ENCODE data around the gene FAM169A.
"Not testable (repeated sequence)": the region's sequence is repeated elsewhere in the genome, so short reads cannot be mapped to it uniquely, and the experiment has no call there.

FAM169A gene

DNA sequence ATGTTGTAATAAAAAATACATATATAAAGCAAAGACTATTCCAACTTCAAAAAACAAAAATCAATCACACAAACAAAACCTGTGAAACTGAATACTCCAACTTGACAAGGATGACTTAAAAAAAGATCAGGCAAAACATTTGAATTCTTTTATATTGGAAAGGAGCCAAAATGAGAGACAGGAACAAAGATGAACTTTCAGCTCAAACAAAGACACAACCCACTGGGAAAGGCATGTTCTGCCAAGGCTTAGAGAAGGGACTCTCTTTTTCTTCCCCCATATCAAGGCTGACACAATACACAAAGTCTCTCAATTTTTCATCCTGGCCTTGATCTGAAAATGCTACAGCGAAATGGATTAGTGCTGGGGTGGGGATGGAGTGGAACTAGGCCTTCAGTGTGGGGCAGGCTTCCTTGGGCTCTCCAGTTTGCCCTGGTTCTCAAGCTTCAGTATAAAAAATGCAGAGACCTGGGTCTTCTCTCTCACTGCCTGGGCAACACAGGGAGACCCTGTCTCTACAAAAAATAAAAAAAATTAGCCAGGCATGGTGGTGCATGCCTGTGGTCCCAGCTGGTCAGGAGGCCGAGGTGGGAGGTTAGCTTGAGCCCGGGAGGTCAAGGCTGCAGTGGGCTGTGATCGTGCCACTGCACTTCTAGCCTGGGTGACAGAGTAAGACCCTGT, 11.6 kb upstream of the FAM169A start:
- H3K4me3 Mint-ChIP-seq = no peak overlapping the region
- H3K27ac Mint-ChIP-seq = no peak overlapping the region
- no peaks in the 10 kb centered on the region for H3K36me3 Mint-ChIP-seq
- peaks cover 3% of the 10 kb centered on the region for H3K27me3 Mint-ChIP-seq
- no peaks in the 10 kb centered on the region for H3K9me3 Mint-ChIP-seq
- H3K4me1 Mint-ChIP-seq = no peaks in the 10 kb centered on the region

GRCh38 chr5:74875994-74876791, 10.0 kb upstream of the FAM169A start:
- Mint-ChIP-seq H3K9me3 (no peaks in the 10 kb centered on the region), H3K4me1 (no peaks in the 10 kb centered on the region), H3K4me3 (no peak overlapping the region), H3K27ac (no peak overlapping the region), H3K36me3 (no peaks in the 10 kb centered on the region), H3K27me3 (peaks cover 3% of the 10 kb centered on the region)

DNA sequence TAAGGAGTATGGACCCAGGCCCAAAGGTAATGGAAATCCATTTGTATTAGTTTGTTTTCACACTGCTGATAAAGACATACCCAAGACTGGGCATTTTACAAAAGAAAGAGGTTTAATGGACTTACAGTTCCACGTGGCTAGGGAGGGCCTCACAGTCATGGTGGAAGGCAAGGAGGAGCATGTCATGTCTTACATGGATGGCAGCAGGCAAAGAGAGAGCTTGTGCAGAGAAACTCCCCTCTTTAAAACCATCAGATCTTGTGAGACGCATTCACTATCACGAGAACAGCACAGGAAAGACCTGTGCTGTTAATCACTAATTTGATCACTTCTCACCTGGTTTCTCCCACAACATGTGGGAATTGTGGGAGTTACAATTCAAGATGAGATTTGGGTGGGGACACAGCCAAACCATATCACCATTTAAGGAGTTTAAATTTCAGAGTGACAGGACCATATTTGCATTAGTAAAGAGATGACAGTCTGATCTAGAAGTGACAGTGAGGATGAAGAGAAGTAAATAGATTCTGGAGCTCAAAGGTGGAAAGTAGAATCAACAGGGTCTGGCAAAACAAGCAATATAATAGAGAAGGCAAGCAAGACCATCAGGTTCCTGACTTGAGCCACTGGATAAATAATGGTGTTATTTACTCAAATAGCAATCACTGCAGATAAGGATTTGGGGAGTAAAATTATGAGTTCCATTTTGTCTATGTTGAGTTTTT, 7.5 kb upstream of the FAM169A start:
- Mint-ChIP-seq H3K27me3 (peaks cover 3% of the 10 kb centered on the region), H3K4me3 (no peak overlapping the region), H3K4me1 (no peaks in the 10 kb centered on the region), H3K36me3 (no peaks in the 10 kb centered on the region), H3K27ac (no peak overlapping the region), H3K9me3 (no peaks in the 10 kb centered on the region)

DNA sequence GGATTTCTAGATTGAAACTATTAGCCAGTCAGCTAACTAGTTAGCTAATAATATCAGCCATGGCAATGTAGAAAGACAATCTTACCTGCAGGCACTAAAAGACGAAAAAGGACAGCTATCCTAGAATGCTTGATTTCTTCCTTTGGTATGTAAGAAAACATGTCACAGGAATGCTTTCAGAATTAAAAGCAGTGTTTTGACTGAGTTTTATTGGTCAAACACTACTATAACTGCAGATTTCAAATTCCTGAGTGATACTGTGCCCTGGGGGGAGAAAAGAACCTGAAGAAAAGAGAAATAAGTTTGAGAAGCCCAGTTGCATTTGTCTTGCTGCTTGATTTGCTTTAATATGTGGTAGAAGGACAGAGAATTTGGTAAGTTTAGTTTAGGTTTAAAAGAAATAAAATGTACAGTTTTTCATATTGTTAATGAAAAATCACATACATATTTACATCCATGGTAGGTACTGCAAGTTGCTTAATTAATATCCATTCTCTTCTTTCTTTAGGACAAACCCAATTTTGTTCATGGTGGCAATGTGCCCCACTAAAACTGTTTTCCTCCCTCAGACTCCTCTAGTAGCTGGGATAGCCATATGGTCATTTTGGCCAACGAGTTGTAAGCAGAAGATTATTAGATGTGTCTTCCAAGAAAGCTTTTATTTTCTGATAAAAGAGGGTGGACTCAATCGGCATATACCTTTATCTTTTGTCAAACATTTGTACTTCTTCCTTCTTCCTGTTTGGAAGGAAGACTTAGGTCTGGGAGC, 4.3 kb upstream of the FAM169A start:
- Mint-ChIP-seq H3K27me3 (peaks cover 3% of the 10 kb centered on the region), H3K4me1 (peaks cover 1% of the 10 kb centered on the region)

GRCh38 chr5:74869414-74869813, 3.2 kb upstream of the FAM169A start:
- not testable (repeated sequence) for H3K4me3 Mint-ChIP-seq, H3K9me3 Mint-ChIP-seq, H3K27ac Mint-ChIP-seq, H3K36me3 Mint-ChIP-seq, H3K27me3 Mint-ChIP-seq
- H3K4me1 Mint-ChIP-seq = peaks cover 12% of the 10 kb centered on the region

More for the DNA sequence above, 4.3 kb upstream of the FAM169A start:
- no peak overlapping the region for H3K4me3 Mint-ChIP-seq
- no peak overlapping the region for H3K27ac Mint-ChIP-seq
- H3K9me3 Mint-ChIP-seq = no peaks in the 10 kb centered on the region
- H3K36me3 Mint-ChIP-seq = no peaks in the 10 kb centered on the region

GRCh38 chr5:74866596-74867162, 492 bp upstream of the FAM169A start:
- Mint-ChIP-seq H3K36me3 (no peaks in the 10 kb centered on the region), H3K27ac (peak overlapping the region; percentile 90), H3K4me1 (peaks cover 37% of the 10 kb centered on the region)

GRCh38 chr5:74865256-74865803, 857 bp downstream of the FAM169A start:
- Mint-ChIP-seq H3K4me1 (peaks cover 51% of the 10 kb centered on the region), H3K36me3 (no peaks in the 10 kb centered on the region), H3K9me3 (no peaks in the 10 kb centered on the region), H3K27me3 (no peaks in the 10 kb centered on the region), H3K27ac (peak overlapping the region; percentile 98), H3K4me3 (peak overlapping the region; percentile 90)

More at GRCh38 chr5:74866596-74867162, 492 bp upstream of the FAM169A start:
- H3K27me3 Mint-ChIP-seq = no peaks in the 10 kb centered on the region
- no peaks in the 10 kb centered on the region for H3K9me3 Mint-ChIP-seq
- H3K4me3 Mint-ChIP-seq = peak overlapping the region; percentile 90

DNA sequence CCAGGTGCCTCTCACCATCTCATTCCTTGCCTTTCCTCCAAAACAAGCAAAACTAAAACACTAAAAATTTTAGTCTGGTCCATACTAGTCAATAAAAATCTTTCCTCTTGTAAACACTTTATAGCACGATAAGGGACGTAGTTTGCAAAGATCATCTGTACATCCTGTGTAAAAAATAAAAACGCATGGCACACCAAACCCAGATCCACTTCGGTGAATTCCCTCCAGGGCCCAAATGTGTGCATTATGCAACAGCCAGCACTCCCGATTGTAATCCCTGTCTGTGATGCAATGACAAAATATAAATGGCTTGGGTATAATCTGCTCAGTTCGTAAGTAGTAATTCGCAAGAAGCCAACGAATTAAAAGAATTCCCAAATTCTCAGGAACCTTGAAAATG, 1.4 kb downstream of the FAM169A start:
- Mint-ChIP-seq H3K4me3 (peak overlapping the region; percentile 90), H3K27me3 (no peaks in the 10 kb centered on the region), H3K4me1 (peaks cover 55% of the 10 kb centered on the region), H3K9me3 (no peaks in the 10 kb centered on the region), H3K27ac (peak overlapping the region; percentile 98), H3K36me3 (no peaks in the 10 kb centered on the region)

DNA sequence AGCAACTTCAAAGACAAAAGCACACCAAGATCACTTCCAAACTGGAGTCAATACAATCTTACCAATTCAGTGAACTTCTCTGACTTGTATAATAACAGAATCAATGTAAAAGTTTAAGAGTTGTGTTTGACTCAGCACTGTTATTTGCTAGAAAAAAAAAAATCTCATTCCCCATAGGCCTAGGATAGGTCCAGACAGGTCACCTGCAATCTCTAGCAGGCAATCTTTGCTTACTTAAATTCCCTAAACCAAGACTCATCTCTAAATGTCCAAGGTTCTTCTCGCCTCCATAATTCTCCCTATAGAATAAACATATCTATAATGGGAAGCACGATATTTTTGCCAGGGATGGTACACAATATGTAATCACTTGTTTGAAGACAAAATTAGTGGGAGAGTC, 2.5 kb downstream of the FAM169A start:
- no peaks in the 10 kb centered on the region for H3K9me3 Mint-ChIP-seq
- no peaks in the 10 kb centered on the region for H3K27me3 Mint-ChIP-seq
- peak overlapping the region; percentile 2 for H3K4me3 Mint-ChIP-seq
- H3K36me3 Mint-ChIP-seq = no peaks in the 10 kb centered on the region
- H3K27ac Mint-ChIP-seq = no peak overlapping the region
- H3K4me1 Mint-ChIP-seq = peaks cover 58% of the 10 kb centered on the region

DNA sequence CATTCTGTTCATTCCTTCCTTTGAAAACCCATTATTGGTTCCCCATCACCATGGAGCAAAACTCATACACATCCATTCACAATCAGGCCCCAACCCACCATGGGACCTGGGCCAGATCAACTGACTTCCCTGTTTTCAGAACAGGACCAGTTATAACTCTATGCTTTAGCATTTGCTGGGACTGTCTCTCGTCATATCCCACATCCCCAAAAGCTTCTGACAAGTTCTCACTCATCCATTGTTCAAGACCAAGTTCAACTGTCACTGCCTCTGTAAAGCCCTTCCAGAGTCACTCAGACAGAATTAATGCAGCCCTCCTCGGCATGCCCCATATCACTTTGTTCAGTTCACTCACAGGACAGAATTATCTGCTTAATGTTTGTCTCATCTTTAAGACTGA, 4.0 kb downstream of the FAM169A start:
- Mint-ChIP-seq H3K9me3 (no peaks in the 10 kb centered on the region), H3K4me1 (peaks cover 58% of the 10 kb centered on the region), H3K4me3 (no peak overlapping the region), H3K27ac (no peak overlapping the region), H3K27me3 (no peaks in the 10 kb centered on the region), H3K36me3 (no peaks in the 10 kb centered on the region)

DNA sequence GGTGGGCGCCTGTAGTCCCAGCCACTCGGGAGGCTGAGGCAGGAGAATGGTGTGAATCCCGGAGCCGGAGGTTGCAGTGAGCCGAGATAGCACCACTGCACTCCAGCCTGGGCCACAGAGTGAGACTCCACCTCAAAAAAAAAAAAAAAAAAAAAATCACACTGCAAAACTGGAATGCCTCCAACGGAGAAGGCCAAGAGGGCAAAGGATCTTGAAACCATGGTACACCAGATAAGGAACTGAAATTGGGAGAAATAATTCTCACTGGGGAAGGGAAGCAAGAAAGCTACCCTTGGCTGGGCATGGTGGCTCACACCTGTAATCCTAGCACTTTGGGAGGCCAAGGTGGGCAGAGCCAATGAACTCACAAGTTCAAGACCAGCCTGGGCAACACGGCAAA, 9.2 kb downstream of the FAM169A start:
- not testable (repeated sequence) for H3K4me3 Mint-ChIP-seq, H3K9me3 Mint-ChIP-seq, H3K27me3 Mint-ChIP-seq, H3K27ac Mint-ChIP-seq
- Mint-ChIP-seq H3K4me1 (peaks cover 53% of the 10 kb centered on the region), H3K36me3 (peaks cover 12% of the 10 kb centered on the region)

GRCh38 chr5:74853256-74853655, 12.9 kb downstream of the FAM169A start:
- peaks cover 6% of the 10 kb centered on the region for H3K9me3 Mint-ChIP-seq
- no peak overlapping the region for H3K4me3 Mint-ChIP-seq
- no peak overlapping the region for H3K27ac Mint-ChIP-seq
- H3K4me1 Mint-ChIP-seq = peaks cover 62% of the 10 kb centered on the region
- H3K27me3 Mint-ChIP-seq = no peaks in the 10 kb centered on the region
- peaks cover 12% of the 10 kb centered on the region for H3K36me3 Mint-ChIP-seq

GRCh38 chr5:74851684-74852353, 14.4 kb downstream of the FAM169A start:
- Mint-ChIP-seq H3K27ac (peak overlapping the region; percentile 68), H3K4me3 (peak overlapping the region; percentile 61), H3K4me1 (peaks cover 67% of the 10 kb centered on the region), H3K27me3 (no peaks in the 10 kb centered on the region), H3K36me3 (peaks cover 12% of the 10 kb centered on the region), H3K9me3 (peaks cover 6% of the 10 kb centered on the region)

- Mint-ChIP-seq H3K9me3 (peaks cover 6% of the 10 kb centered on the region), H3K4me3 (no peak overlapping the region), H3K36me3 (peaks cover 9% of the 10 kb centered on the region), H3K4me1 (peaks cover 70% of the 10 kb centered on the region), H3K27ac (peak overlapping the region; percentile 3), H3K27me3 (no peaks in the 10 kb centered on the region)
Measured at GRCh38 chr5:74850789-74851425, 15.3 kb downstream of the FAM169A start.
